HG02571 (cell line): ENCODE measurements around the gene CRB3.
A peak's percentile ranks its signal among the peaks of the same experiment; 100 is the strongest.

Experiments used
- ATAC-seq: cut with Tn5 transposase; IDR thresholded peaks from one replicate; pipeline ENCODE4 v1.9.1; 2021; ENCODE audit warnings: mild to moderate bottlenecking, moderate library complexity; ENCODE audit not compliant: unreplicated experiment

CRB3 gene

GRCh38 chr19:6431891-6432290 is 32.2 kb upstream of the CRB3 start:
- no peak for ATAC-seq

- no peak for ATAC-seq
Measured at GRCh38 chr19:6433165-6433564, 30.9 kb upstream of the CRB3 start.

GRCh38 chr19:6433663-6434062 is 30.4 kb upstream of the CRB3 start, which contains the start of gene SLC25A41:
Gene SLC25A41, minus strand, starts transcription at chr19:6433763. Its CDS starts 70 bp downstream, at chr19:6433693.
- no peak for ATAC-seq

GRCh38 chr19:6439743-6440142 is 24.3 kb upstream of the CRB3 start:
- no peak for ATAC-seq

- no peak for ATAC-seq
Measured at GRCh38 chr19:6440905-6441304, 23.2 kb upstream of the CRB3 start.

GRCh38 chr19:6442087-6442688 is 21.9 kb upstream of the CRB3 start:
- no peak for ATAC-seq

- ATAC-seq = no peak
Measured at GRCh38 chr19:6443986-6444385, 20.1 kb upstream of the CRB3 start.

GRCh38 chr19:6446452-6446851 is 17.6 kb upstream of the CRB3 start:
- ATAC-seq = no peak

- ATAC-seq = no peak
Measured at GRCh38 chr19:6448045-6448444, 16.0 kb upstream of the CRB3 start.

- no peak for ATAC-seq
Measured at GRCh38 chr19:6450166-6450565, 13.9 kb upstream of the CRB3 start.

- no peak for ATAC-seq
Measured at GRCh38 chr19:6451583-6452222, 12.4 kb upstream of the CRB3 start.

- no peak for ATAC-seq
Measured at GRCh38 chr19:6452223-6452614, 11.9 kb upstream of the CRB3 start.

GRCh38 chr19:6452899-6453298 is 11.2 kb upstream of the CRB3 start:
- no peak for ATAC-seq

- ATAC-seq = no peak
Measured at GRCh38 chr19:6453951-6454565, 10.0 kb upstream of the CRB3 start.

- ATAC-seq = no peak
Measured at GRCh38 chr19:6455924-6456323, 8.1 kb upstream of the CRB3 start.

GRCh38 chr19:6457958-6458694 is 5.9 kb upstream of the CRB3 start:
- ATAC-seq = no peak

GRCh38 chr19:6458695-6459261 is 5.3 kb upstream of the CRB3 start:
- no peak for ATAC-seq

- ATAC-seq = peak; percentile 30
Measured at GRCh38 chr19:6459262-6460098, 4.6 kb upstream of the CRB3 start, which contains the start of gene SLC25A23. Gene SLC25A23, minus strand, starts transcription at chr19:6459792. Its CDS starts 164 bp downstream, at chr19:6459628.

- ATAC-seq = peak; percentile 74
Measured at GRCh38 chr19:6460099-6460884, 3.8 kb upstream of the CRB3 start.

- ATAC-seq = no peak
Measured at GRCh38 chr19:6465006-6465405, 935 bp downstream of the CRB3 start.
